ENCODE measurements around the gene APBA1.

APBA1 gene

DNA sequence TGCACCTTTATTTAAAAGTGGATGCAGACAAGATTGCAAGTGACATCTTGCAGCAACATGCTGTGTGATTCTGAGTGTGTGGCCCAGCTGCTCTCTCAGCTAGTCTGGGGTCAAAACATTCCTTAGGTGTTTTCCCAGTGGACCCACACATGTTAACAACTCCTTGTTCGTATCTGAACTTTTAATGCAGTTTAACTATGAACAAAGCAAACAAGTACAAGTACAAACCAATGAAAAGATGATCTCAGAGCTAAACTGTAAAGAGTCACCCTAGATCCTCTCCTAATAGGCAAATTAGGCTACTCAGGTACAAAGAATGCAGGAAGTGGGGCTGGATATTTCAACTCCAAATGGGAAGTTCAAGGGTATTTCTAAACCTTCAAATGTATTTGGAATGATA lies 238.8 kb downstream of the APBA1 start:
- H4K20me1 ChIP-seq (ENCODE audit: control insufficient read depth, insufficient read depth, low read depth, low read length): no peaks in the 10 kb centered on the region
- no peak overlapping the region for H3K27ac ChIP-seq (ENCODE audit: low read depth, low read length)
- no peaks in the 10 kb centered on the region for H3K79me2 ChIP-seq (ENCODE audit: control insufficient read depth, low read length)
- H3K9me3 ChIP-seq (ENCODE audit: control insufficient read depth, insufficient read depth, low read length): no peaks in the 10 kb centered on the region
- no peaks in the 10 kb centered on the region for H3K9me2 ChIP-seq (replicated peaks; ENCODE audit: control insufficient read depth, low read length)
- no peak overlapping the region for H3K4me2 ChIP-seq (ENCODE audit: low read length)
- H3K36me3 ChIP-seq (ENCODE audit: control insufficient read depth, low read length): no peaks in the 10 kb centered on the region
- H3F3A ChIP-seq (ENCODE audit: control insufficient read depth, insufficient read depth): no peaks in the 10 kb centered on the region
- H3K27me3 ChIP-seq (ENCODE audit: control insufficient read depth, low read length): no peaks in the 10 kb centered on the region
- no peak for TF ChIP-seq EZH2phosphoT487 (IDR thresholded peaks at IDR 0.05; ENCODE audit: borderline replicate concordance, low read length)
- TF ChIP-seq, protein P1, sequence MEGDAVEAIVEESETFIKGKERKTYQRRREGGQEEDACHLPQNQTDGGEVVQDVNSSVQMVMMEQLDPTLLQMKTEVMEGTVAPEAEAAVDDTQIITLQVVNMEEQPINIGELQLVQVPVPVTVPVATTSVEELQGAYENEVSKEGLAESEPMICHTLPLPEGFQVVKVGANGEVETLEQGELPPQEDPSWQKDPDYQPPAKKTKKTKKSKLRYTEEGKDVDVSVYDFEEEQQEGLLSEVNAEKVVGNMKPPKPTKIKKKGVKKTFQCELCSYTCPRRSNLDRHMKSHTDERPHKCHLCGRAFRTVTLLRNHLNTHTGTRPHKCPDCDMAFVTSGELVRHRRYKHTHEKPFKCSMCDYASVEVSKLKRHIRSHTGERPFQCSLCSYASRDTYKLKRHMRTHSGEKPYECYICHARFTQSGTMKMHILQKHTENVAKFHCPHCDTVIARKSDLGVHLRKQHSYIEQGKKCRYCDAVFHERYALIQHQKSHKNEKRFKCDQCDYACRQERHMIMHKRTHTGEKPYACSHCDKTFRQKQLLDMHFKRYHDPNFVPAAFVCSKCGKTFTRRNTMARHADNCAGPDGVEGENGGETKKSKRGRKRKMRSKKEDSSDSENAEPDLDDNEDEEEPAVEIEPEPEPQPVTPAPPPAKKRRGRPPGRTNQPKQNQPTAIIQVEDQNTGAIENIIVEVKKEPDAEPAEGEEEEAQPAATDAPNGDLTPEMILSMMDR (IDR thresholded peaks at IDR 0.05; ENCODE audit: low read depth, low read length, poor library complexity, severe bottlenecking): no peak
- H3K4me3 ChIP-seq (ENCODE audit: low read length): no peak overlapping the region
- H3K4me1 ChIP-seq (ENCODE audit: control insufficient read depth, low read length): no peaks in the 10 kb centered on the region

DNA sequence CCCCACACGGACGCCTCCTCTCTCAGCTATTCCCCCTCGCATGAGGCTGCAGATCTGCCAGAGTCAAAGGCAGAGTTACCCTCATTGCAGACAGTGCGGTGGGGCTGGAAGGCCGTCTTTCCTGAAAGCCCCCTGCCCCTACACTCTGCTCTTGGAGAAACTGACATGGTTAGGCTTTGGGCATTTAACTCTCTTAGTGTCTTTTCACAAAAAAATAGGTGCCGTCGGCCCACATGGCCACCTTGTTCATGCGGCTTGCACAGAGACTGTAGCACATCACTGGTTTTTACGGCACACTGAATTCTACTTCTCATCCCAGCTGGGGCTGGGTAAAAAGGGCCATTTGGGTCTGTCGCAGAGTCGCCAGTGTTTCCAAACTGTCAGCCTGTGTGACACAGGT lies 239.5 kb downstream of the APBA1 start:
- H3K27ac ChIP-seq (ENCODE audit: low read depth, low read length): no peak overlapping the region
- H4K20me1 ChIP-seq (ENCODE audit: control insufficient read depth, insufficient read depth, low read depth, low read length): no peaks in the 10 kb centered on the region
- no peaks in the 10 kb centered on the region for H3K27me3 ChIP-seq (ENCODE audit: control insufficient read depth, low read length)
- H3K79me2 ChIP-seq (ENCODE audit: control insufficient read depth, low read length): no peaks in the 10 kb centered on the region
- H3K9me2 ChIP-seq (replicated peaks; ENCODE audit: control insufficient read depth, low read length): no peaks in the 10 kb centered on the region
- H3K4me3 ChIP-seq (ENCODE audit: low read length): no peak overlapping the region
- H3K4me2 ChIP-seq (ENCODE audit: low read length): no peak overlapping the region
- no peaks in the 10 kb centered on the region for H3K9me3 ChIP-seq (ENCODE audit: control insufficient read depth, insufficient read depth, low read length)
- TF ChIP-seq, protein P1 (IDR thresholded peaks at IDR 0.05; ENCODE audit: low read depth, low read length, poor library complexity, severe bottlenecking): no peak
- no peak for TF ChIP-seq EZH2phosphoT487 (IDR thresholded peaks at IDR 0.05; ENCODE audit: borderline replicate concordance, low read length)
- H3F3A ChIP-seq (ENCODE audit: control insufficient read depth, insufficient read depth): no peaks in the 10 kb centered on the region
- H3K4me1 ChIP-seq (ENCODE audit: control insufficient read depth, low read length): no peaks in the 10 kb centered on the region
- H3K36me3 ChIP-seq (ENCODE audit: control insufficient read depth, low read length): no peaks in the 10 kb centered on the region

DNA sequence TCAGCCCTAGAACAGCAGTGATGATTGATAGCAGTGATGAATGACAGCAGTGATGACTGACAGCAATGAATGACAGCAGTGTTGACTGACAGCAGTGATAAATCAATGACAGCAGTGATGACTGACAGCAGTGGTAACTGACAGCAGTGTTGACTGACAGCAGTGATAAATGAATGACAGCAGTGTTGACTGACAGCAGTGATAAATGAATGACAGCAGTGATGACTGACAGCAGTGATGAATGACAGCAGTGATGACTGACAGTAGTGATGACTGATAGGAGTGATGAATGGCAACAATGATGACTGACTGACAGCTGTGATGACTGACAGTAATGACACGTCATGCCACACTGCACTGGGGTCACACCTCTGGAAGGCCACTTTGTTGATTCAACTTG lies 240.4 kb downstream of the APBA1 start:
- no peak for TF ChIP-seq EZH2phosphoT487 (IDR thresholded peaks at IDR 0.05; ENCODE audit: borderline replicate concordance, low read length)
- TF ChIP-seq, protein P1 (IDR thresholded peaks at IDR 0.05; ENCODE audit: low read depth, low read length, poor library complexity, severe bottlenecking): no peak
- Histone ChIP-seq H4K20me1 (ENCODE audit: control insufficient read depth, insufficient read depth, low read depth, low read length) (no peaks in the 10 kb centered on the region), H3K27me3 (ENCODE audit: control insufficient read depth, low read length) (no peaks in the 10 kb centered on the region), H3K36me3 (ENCODE audit: control insufficient read depth, low read length) (no peaks in the 10 kb centered on the region), H3K9me3 (ENCODE audit: control insufficient read depth, insufficient read depth, low read length) (no peaks in the 10 kb centered on the region), H3K79me2 (ENCODE audit: control insufficient read depth, low read length) (no peaks in the 10 kb centered on the region), H3K27ac (ENCODE audit: low read depth, low read length) (no peak overlapping the region), H3K9me2 (replicated peaks; ENCODE audit: control insufficient read depth, low read length) (no peaks in the 10 kb centered on the region), H3K4me1 (ENCODE audit: control insufficient read depth, low read length) (no peaks in the 10 kb centered on the region), H3F3A (ENCODE audit: control insufficient read depth, insufficient read depth) (no peaks in the 10 kb centered on the region), H3K4me3 (ENCODE audit: low read length) (no peak overlapping the region), H3K4me2 (ENCODE audit: low read length) (no peak overlapping the region)

DNA sequence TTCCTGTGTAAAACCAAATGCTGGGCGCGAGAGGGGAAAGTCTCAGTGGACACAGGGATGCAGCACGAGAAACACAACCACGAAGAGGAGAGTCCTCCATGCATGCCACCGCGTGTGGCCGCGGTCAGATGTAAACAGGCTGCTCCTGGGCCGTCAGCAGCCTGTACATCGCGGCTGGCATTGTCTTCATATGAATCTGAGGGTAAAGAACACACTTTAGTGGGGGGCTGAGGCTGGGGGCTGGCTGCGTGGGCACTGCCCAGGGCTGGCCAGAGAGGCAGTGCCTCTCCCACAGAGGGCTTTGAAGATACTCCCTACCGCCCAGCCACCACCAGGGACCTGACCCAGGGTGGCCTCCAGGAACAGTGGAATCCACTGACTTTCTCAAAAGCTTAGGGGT lies 241.0 kb downstream of the APBA1 start:
- Histone ChIP-seq H3K27me3 (ENCODE audit: control insufficient read depth, low read length) (no peaks in the 10 kb centered on the region), H4K20me1 (ENCODE audit: control insufficient read depth, insufficient read depth, low read depth, low read length) (no peaks in the 10 kb centered on the region), H3F3A (ENCODE audit: control insufficient read depth, insufficient read depth) (no peaks in the 10 kb centered on the region), H3K4me1 (ENCODE audit: control insufficient read depth, low read length) (no peaks in the 10 kb centered on the region), H3K36me3 (ENCODE audit: control insufficient read depth, low read length) (no peaks in the 10 kb centered on the region), H3K9me2 (replicated peaks; ENCODE audit: control insufficient read depth, low read length) (no peaks in the 10 kb centered on the region), H3K4me2 (ENCODE audit: low read length) (no peak overlapping the region), H3K79me2 (ENCODE audit: control insufficient read depth, low read length) (no peaks in the 10 kb centered on the region), H3K27ac (ENCODE audit: low read depth, low read length) (no peak overlapping the region), H3K9me3 (ENCODE audit: control insufficient read depth, insufficient read depth, low read length) (no peaks in the 10 kb centered on the region), H3K4me3 (ENCODE audit: low read length) (no peak overlapping the region)
- no peak for TF ChIP-seq EZH2phosphoT487 (IDR thresholded peaks at IDR 0.05; ENCODE audit: borderline replicate concordance, low read length)
- TF ChIP-seq, protein P1 (IDR thresholded peaks at IDR 0.05; ENCODE audit: low read depth, low read length, poor library complexity, severe bottlenecking): no peak
